Ishikawa (cell line): ENCODE measurements around the gene TBC1D2.

Experiments
- CEBPB ChIP-seq: IDR thresholded peaks from 2 replicates; pipeline ENCODE4 v1.6.1; 2012
- CREB1 ChIP-seq: IDR thresholded peaks from 2 replicates; pipeline ENCODE4 v1.6.1; 2012; ENCODE audit warnings: low read depth
- REST ChIP-seq: IDR thresholded peaks from 2 replicates; pipeline ENCODE4 v1.6.1; 2012; ENCODE audit warnings: low read depth, mild to moderate bottlenecking

- no peak for TF ChIP-seq CREB1
- TF ChIP-seq CEBPB, result no peak
- TF ChIP-seq REST, result no peak
These were observed 55.9 kb downstream of the TBC1D2 start for GRCh38 chr9:98199388-98200033.
